Mesenchymal stem cell (in vitro differentiated cells and primary cell): ENCODE data around the gene ZNF608.

ENCODE experiments used
- DNase-seq: peaks from one replicate; pipeline ENCODE4 v3.0.0-alpha.2; 2013
- H2AFZ ChIP-seq: one replicate; pipeline ENCODE4 v1.6.1; 2013; ENCODE audit warnings: low read depth, mild to moderate bottlenecking, control low read depth, inconsistent platforms, low read length, moderate library complexity
- H2AK5ac ChIP-seq: 2 replicates; pipeline ENCODE4 v1.6.1; 2013; ENCODE audit warnings: low read length, moderate library complexity, mild to moderate bottlenecking, inconsistent platforms; ENCODE audit not compliant: severe bottlenecking
- H2BK120ac ChIP-seq: one replicate; pipeline ENCODE4 v1.6.1; 2013; ENCODE audit warnings: low read depth, mild to moderate bottlenecking, inconsistent platforms, low read length, moderate library complexity
- H2BK12ac ChIP-seq, 2 experiments: one replicate each; pipeline ENCODE4 v1.6.1; 2013; ENCODE audit warnings: inconsistent platforms in 2 of 2, low read length in 2 of 2, mild to moderate bottlenecking in 2 of 2, moderate library complexity in 2 of 2, control low read depth in 1 of 2
- H2BK15ac ChIP-seq: one replicate; pipeline ENCODE4 v1.6.1; 2013; ENCODE audit warnings: mild to moderate bottlenecking, low read depth, inconsistent platforms; ENCODE audit not compliant: poor library complexity, severe bottlenecking
- H2BK5ac ChIP-seq: 2 replicates; pipeline ENCODE4 v1.6.1; 2013; ENCODE audit warnings: low read depth, mild to moderate bottlenecking, low read length, control low read depth, inconsistent platforms; ENCODE audit not compliant: poor library complexity, severe bottlenecking
- H3K14ac ChIP-seq, 2 experiments: one replicate each; pipeline ENCODE4 v1.6.1; 2013; ENCODE audit warnings: inconsistent platforms in 2 of 2, low read length in 2 of 2, control low read depth in 1 of 2, mild to moderate bottlenecking in 1 of 2, moderate library complexity in 1 of 2
- H3K18ac ChIP-seq, 2 experiments: one replicate each; pipeline ENCODE4 v1.6.1; 2013; ENCODE audit warnings: inconsistent platforms in 2 of 2, low read length in 2 of 2, control low read depth in 1 of 2, low read depth in 1 of 2, mild to moderate bottlenecking in 1 of 2
- H3K23ac ChIP-seq, 2 experiments: one replicate each; pipeline ENCODE4 v1.6.1; 2013; ENCODE audit warnings: inconsistent platforms in 2 of 2, low read length in 2 of 2, mild to moderate bottlenecking in 2 of 2, moderate library complexity in 2 of 2, control low read depth in 1 of 2
- H3K27ac ChIP-seq: 2 replicates; pipeline ENCODE4 v1.5.1; 2013; ENCODE audit warnings: mild to moderate bottlenecking, moderate library complexity, low read length, control low read depth, inconsistent platforms; ENCODE audit not compliant: poor library complexity, severe bottlenecking
- H3K27me3 ChIP-seq, 2 experiments: 2 replicates each; pipeline versions ENCODE4 v1.6.1 to v1.7.0; 2013; ENCODE audit warnings: low read length in 2 of 2, mild to moderate bottlenecking in 2 of 2, moderate library complexity in 2 of 2, control low read depth in 1 of 2, inconsistent platforms in 1 of 2; ENCODE audit not compliant: control insufficient read depth in 1 of 2, insufficient read depth in 1 of 2
- H3K36me3 ChIP-seq, 2 experiments: 2 replicates each; pipeline versions ENCODE4 v1.6.1 to v1.7.0; 2013; ENCODE audit warnings: low read length in 2 of 2, control low read depth in 1 of 2, inconsistent platforms in 1 of 2, low read depth in 1 of 2, mild to moderate bottlenecking in 1 of 2; ENCODE audit not compliant: insufficient read depth in 2 of 2, control insufficient read depth in 1 of 2
- H3K4ac ChIP-seq, 2 experiments: one replicate each; pipeline ENCODE4 v1.6.1; 2013; ENCODE audit warnings: inconsistent platforms in 2 of 2, low read length in 2 of 2, mild to moderate bottlenecking in 2 of 2, moderate library complexity in 2 of 2, control low read depth in 1 of 2, low read depth in 1 of 2
- H3K4me1 ChIP-seq: 2 replicates; pipeline ENCODE4 v1.6.1; 2013; ENCODE audit warnings: low read depth, low read length, control low read depth; ENCODE audit not compliant: control insufficient read depth, insufficient read depth
- H3K4me2 ChIP-seq: 2 replicates; pipeline ENCODE4 v1.6.1; 2013; ENCODE audit warnings: low read length, mild to moderate bottlenecking, inconsistent platforms; ENCODE audit not compliant: poor library complexity, severe bottlenecking
- H3K4me3 ChIP-seq, 2 experiments: 2 replicates each; pipeline versions ENCODE4 v1.5.1 to v1.7.0; 2013; ENCODE audit warnings: low read length in 2 of 2, mild to moderate bottlenecking in 2 of 2, control low read depth in 1 of 2, low read depth in 1 of 2; ENCODE audit not compliant: insufficient read depth in 1 of 2
- H3K79me1 ChIP-seq: replicated peaks from 2 replicates; pipeline ENCODE4 v1.6.1; 2013; ENCODE audit warnings: mild to moderate bottlenecking, control low read depth, low read length, inconsistent platforms; ENCODE audit not compliant: poor library complexity, severe bottlenecking
- H3K9ac ChIP-seq: 2 replicates; pipeline ENCODE4 v1.7.0; 2013; ENCODE audit warnings: mild to moderate bottlenecking, low read length, moderate library complexity
- H3K9me3 ChIP-seq: 2 replicates; pipeline ENCODE4 v1.7.0; 2013; ENCODE audit warnings: mild to moderate bottlenecking, low read length; ENCODE audit not compliant: control insufficient read depth
- H4K8ac ChIP-seq: one replicate; pipeline ENCODE4 v1.6.1; 2013; ENCODE audit warnings: inconsistent platforms, mild to moderate bottlenecking, low read length, moderate library complexity
- H4K91ac ChIP-seq: one replicate; pipeline ENCODE4 v1.6.1; 2013; ENCODE audit warnings: mild to moderate bottlenecking, low read length, inconsistent platforms
- WGBS: methylation state at CpG from one replicate; pipeline ENCODE4 v1.1.7; 2013; ENCODE audit warnings: mixed read lengths; 5-methylcytosine and 5-hydroxymethylcytosine counted together

ZNF608 gene

DNA sequence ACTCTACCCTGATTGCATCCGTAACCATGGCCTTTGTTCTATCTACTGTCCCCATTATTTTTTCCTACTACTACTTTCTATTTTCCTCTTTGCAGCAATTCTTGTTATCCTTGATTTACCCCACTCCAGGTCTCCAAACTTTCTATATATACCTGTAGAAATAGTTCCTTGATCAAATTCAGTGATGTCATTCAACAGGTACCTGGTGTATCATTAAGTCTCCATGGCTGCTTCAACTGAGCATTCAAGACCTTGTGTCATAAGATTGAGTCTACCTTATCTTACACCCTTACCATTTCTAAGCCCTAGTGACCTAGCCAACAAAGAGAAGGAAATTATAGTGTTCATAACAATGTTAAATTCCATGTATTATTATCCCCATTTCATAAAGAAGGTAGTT lies 35.8 kb upstream of the ZNF608 start:
- Histone ChIP-seq H2BK15ac (no peak overlapping the region), H3K36me3 (no peaks in the 10 kb centered on the region), H3K4me3 (no peak overlapping the region), H3K79me1 (no peaks in the 10 kb centered on the region), H4K91ac (no peak overlapping the region), H3K9me3 (peaks cover 6% of the 10 kb centered on the region), H3K4me1 (no peaks in the 10 kb centered on the region), H3K27me3 (no peaks in the 10 kb centered on the region), H3K23ac (no peak overlapping the region), H2BK5ac (no peak overlapping the region), H3K18ac (no peak overlapping the region), H2AFZ (no peak overlapping the region), H2BK120ac (no peak overlapping the region), H4K8ac (no peak overlapping the region), H3K4ac (no peak overlapping the region), H3K9ac (no peak overlapping the region), H3K27ac (no peak overlapping the region), H2BK12ac (no peak overlapping the region), H3K4me2 (no peak overlapping the region), H2AK5ac (no peak overlapping the region), H3K14ac (no peak overlapping the region)
- no peak for DNase-seq
- 100% methylated on average over 1 of the region's 1 CpG for WGBS

DNA sequence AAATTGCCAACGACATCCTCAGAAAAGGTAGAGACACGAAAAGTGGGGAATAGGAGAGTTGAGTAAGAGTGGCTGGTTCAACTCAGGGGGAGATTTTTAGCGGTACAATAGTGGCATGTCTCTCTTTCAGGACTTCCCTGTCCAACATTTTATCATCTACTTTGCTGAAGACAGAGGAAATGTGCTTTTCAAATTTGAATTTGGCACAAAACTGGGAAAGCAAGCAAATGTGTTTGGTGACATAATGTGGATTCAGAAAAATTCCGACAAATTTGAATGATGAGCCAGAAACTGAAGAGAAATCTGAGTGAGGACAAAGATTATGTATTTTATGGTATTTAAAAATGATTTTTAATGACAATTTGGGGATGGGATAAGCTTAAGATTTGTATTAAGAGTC lies 33.6 kb upstream of the ZNF608 start:
- H3K9ac ChIP-seq = no peak overlapping the region
- peaks cover 6% of the 10 kb centered on the region for H3K9me3 ChIP-seq
- 89% methylated on average over 4 of the region's 4 CpGs for WGBS
- H3K4me3 ChIP-seq = no peak overlapping the region
- no peak overlapping the region for H3K23ac ChIP-seq
- no peak overlapping the region for H2BK15ac ChIP-seq
- H2BK5ac ChIP-seq = no peak overlapping the region
- no peak overlapping the region for H4K8ac ChIP-seq
- H3K4me1 ChIP-seq = no peaks in the 10 kb centered on the region
- H3K27me3 ChIP-seq = no peaks in the 10 kb centered on the region
- H3K79me1 ChIP-seq = no peaks in the 10 kb centered on the region
- H2BK120ac ChIP-seq = no peak overlapping the region
- no peak overlapping the region for H3K27ac ChIP-seq
- no peak overlapping the region for H3K14ac ChIP-seq
- H2AFZ ChIP-seq = no peak overlapping the region
- H3K4me2 ChIP-seq = no peak overlapping the region
- H2BK12ac ChIP-seq = no peak overlapping the region
- no peak for DNase-seq
- no peak overlapping the region for H2AK5ac ChIP-seq
- no peak overlapping the region for H3K18ac ChIP-seq
- no peaks in the 10 kb centered on the region for H3K36me3 ChIP-seq
- no peak overlapping the region for H3K4ac ChIP-seq
- no peak overlapping the region for H4K91ac ChIP-seq

DNA sequence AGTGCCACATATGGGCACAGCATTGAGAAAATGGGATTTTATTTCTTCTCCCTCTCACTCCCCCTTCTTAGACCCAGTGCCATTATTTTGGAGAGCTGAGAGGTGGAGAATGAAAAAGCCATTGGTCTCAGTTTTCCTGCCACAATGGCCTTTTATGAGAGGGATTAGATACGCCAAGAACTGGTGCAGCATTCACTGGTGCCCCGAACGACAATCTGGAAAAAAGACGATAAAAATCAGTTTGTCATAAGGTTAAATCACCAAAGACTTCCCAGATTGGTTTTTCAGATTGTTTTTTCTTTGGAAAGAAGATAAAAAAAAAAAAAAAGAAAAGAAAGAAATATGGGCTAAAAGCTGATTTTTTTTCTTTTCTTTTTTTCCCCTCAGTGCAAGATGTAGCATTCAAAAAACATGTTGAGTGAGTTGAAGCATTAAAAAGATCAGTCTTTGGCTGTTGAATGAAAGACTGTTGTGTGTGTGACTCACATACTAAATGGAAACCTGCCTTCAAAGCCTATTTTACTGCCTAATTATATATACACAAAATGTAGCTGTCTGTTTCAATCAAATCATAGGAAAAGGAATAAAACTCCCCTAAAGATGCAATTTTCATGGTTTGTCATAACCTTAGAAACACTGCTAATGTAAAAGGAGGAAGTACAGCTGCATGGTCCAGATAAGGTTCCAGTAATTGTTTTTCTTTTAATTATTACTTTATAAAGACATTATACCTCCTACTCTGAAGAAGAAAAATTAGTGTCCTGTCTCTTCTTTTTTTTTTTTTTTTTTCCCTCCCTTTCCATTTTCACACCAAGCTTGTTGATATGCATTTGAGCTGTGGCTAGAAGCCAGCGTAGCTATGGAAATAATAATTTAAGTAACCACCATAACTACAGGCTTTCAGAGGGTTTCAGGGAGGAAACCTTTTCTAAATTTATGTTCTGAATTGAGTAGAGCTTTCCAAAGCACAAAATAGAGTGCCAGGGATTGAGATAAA lies 27.2 kb upstream of the ZNF608 start:
- no peak overlapping the region for H3K14ac ChIP-seq
- H3K4me3 ChIP-seq = no peak overlapping the region
- H3K27me3 ChIP-seq = no peaks in the 10 kb centered on the region
- WGBS = 100% methylated on average over 4 of the region's 5 CpGs
- H3K23ac ChIP-seq = no peak overlapping the region
- H3K4me2 ChIP-seq = no peak overlapping the region
- no peak overlapping the region for H4K91ac ChIP-seq
- no peak overlapping the region for H2BK12ac ChIP-seq
- no peak overlapping the region for H2AFZ ChIP-seq
- H3K4ac ChIP-seq = no peak overlapping the region
- no peak overlapping the region for H3K27ac ChIP-seq
- no peak overlapping the region for H2BK15ac ChIP-seq
- no peak overlapping the region for H2BK120ac ChIP-seq
- H3K9ac ChIP-seq = no peak overlapping the region
- no peak overlapping the region for H2AK5ac ChIP-seq
- H3K9me3 ChIP-seq = no peaks in the 10 kb centered on the region
- H3K4me1 ChIP-seq = no peaks in the 10 kb centered on the region
- H3K18ac ChIP-seq = no peak overlapping the region
- no peaks in the 10 kb centered on the region for H3K79me1 ChIP-seq
- no peaks in the 10 kb centered on the region for H3K36me3 ChIP-seq
- no peak overlapping the region for H4K8ac ChIP-seq
- no peak for DNase-seq
- no peak overlapping the region for H2BK5ac ChIP-seq

DNA sequence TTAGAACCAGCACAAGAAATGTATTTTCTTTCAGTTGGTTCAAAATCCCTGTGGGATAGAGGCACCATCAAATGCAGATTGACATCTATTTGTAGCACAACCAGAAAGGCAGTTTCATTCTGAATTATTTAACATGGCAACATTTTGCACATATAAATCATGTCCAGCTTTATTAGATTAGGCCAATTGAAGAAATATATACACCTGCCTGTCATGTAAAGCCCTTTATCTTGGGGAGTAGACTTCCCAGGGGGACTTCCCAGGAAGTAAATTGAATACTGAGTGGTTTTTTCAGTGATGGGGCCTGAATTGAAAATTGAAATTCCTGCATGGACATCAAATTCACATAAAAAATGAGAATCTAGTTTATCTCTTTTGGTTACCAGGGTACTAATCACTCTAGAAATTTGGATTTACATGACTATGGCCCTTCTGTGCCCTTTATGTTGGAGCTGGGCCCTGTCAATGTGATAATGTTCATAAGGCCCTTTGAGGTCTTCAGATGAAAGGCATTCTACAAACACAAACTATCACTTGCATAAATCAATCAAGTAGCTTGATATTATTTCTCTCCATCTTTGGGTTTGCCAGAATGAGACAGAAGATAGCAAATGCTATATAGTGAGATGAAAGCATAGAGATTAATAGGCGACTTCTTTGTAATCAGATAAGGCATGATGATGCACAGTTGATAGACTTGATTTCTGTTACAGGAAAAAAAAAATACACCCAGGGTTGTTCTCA lies 26.2 kb upstream of the ZNF608 start:
- Histone ChIP-seq H3K9me3 (no peaks in the 10 kb centered on the region), H3K14ac (no peak overlapping the region), H3K27me3 (no peaks in the 10 kb centered on the region)

More for the DNA sequence above, 26.2 kb upstream of the ZNF608 start:
- Histone ChIP-seq H3K27ac (no peak overlapping the region), H2AFZ (no peak overlapping the region), H4K8ac (no peak overlapping the region), H2BK5ac (no peak overlapping the region), H3K36me3 (no peaks in the 10 kb centered on the region), H3K23ac (no peak overlapping the region), H2BK120ac (no peak overlapping the region), H3K9ac (no peak overlapping the region), H3K4me1 (no peaks in the 10 kb centered on the region), H3K4me2 (no peak overlapping the region), H3K79me1 (no peaks in the 10 kb centered on the region), H2BK15ac (no peak overlapping the region), H2AK5ac (no peak overlapping the region), H4K91ac (no peak overlapping the region), H2BK12ac (no peak overlapping the region), H3K18ac (no peak overlapping the region), H3K4me3 (no peak overlapping the region), H3K4ac (no peak overlapping the region)
- DNase-seq = no peak
- 100% methylated on average over 1 of the region's 1 CpG for WGBS
